Transverse colon (tissue), 4 donors: ENCODE data around the gene UCHL3. TPM values are rescaled to one million over a fixed set of nuclear protein-coding genes. Genes with fewer than 3 reads are reported as not detected.

Source experiments
- DNase-seq: peaks from one replicate; pipeline ENCODE4 v3.0.0-alpha.2; 2019
- H3K27ac ChIP-seq, 4 donors: fragments of 200-600 bp; sonication (generic); 2 replicates each; pipeline ENCODE4 v1.5.1; 2016 to 2018; ENCODE audit warnings: inconsistent platforms in 4 of 4
- H3K27me3 ChIP-seq: fragments of 200-600 bp; sonication (generic); 2 replicates; pipeline ENCODE4 v1.5.1; 2017; ENCODE audit warnings: inconsistent platforms
- H3K36me3 ChIP-seq, 4 donors: fragments of 200-600 bp; sonication (generic); 2 replicates each; pipeline ENCODE4 v1.5.1; 2017 to 2019; ENCODE audit warnings: inconsistent platforms in 4 of 4
- H3K4me1 ChIP-seq, 4 donors: fragments of 200-600 bp; sonication (generic); 2 replicates each; pipeline ENCODE4 v1.5.1; 2017 to 2020; ENCODE audit warnings: inconsistent platforms in 4 of 4
- H3K4me3 ChIP-seq, 4 donors: fragments of 200-600 bp; sonication (generic); 1 replicate in 1 of 4; 2 replicates in 3 of 4; pipeline versions ENCODE4 v1.5.1 to v1.6.1; 2017 to 2019; ENCODE audit warnings: inconsistent platforms in 4 of 4
- H3K9me3 ChIP-seq, 2 donors: fragments of 200-600 bp; sonication (generic); 2 replicates each; pipeline ENCODE4 v1.5.1; 2017 to 2019; ENCODE audit warnings: inconsistent platforms in 2 of 2
- CTCF ChIP-seq, 5 experiments: fragments of 200-600 bp in 3 of 5; fragments of 450-650 bp in 2 of 5; sonication (generic) in 3 of 5; IDR thresholded peaks; 1 replicate in 2 of 5; 2 replicates in 3 of 5; pipeline ENCODE4 v1.5.1; 2016 to 2017; ENCODE audit warnings: antibody characterized with exemption in 5 of 5, inconsistent platforms in 3 of 5, mild to moderate bottlenecking in 2 of 5, moderate library complexity in 1 of 5
- EP300 ChIP-seq: sonication (generic); formaldehyde crosslinking; IDR thresholded peaks from one replicate; pipeline ENCODE4 v1.6.1; 2017; ENCODE audit warnings: antibody characterized with exemption, low read depth
- POLR2A ChIP-seq: fragments of 450-650 bp; IDR thresholded peaks from one replicate; pipeline ENCODE4 v1.6.1; 2016; ENCODE audit warnings: antibody characterized with exemption, mild to moderate bottlenecking, moderate library complexity
- POLR2AphosphoS5 ChIP-seq, 3 donors: sonication (generic); formaldehyde crosslinking; IDR thresholded peaks; one replicate each; pipeline ENCODE4 v1.6.1; 2016; ENCODE audit warnings: antibody characterized with exemption in 3 of 3
- WGBS, 2 donors: methylation state at CpG; one replicate each; pipeline ENCODE4 v1.1.5; 2018; ENCODE audit warnings: low coverage in 1 of 2; 5-methylcytosine and 5-hydroxymethylcytosine counted together
- in situ Hi-C, 4 donors: fragments of 200-750 bp; cut with MboI; loops; one replicate each; pipeline versions ENCODE4 v1.15.0 to v1.15.1; 2017; ENCODE audit warnings: low sequenced_read_pairs in 3 of 4, low pct_ligation_motif_present in 1 of 4, low pct_unique_long_range_greater_than_20kb in 1 of 4
- intact Hi-C: fragments of 100-400 bp; cut with DNase I; formaldehyde crosslinking; loops from one replicate; pipeline ENCODE4 v1.15.1; 2023; ENCODE audit warnings: low total_unique reads
- total RNA-seq, 4 donors: library from RNA; depleted of rRNA; stranded (reverse); fragments of >200 nt; gene quantifications; one replicate each; pipeline ENCODE4 v1.1.0, GENCODE V29; 2016

UCHL3 gene
- total RNA-seq, 4 donors from 2014 or later, result 3.4 to 55.9 (median 19.3) TPM

- intact Hi-C loops, result no loop called here
- Histone ChIP-seq H3K9me3 (no peaks in the 10 kb centered on the region), H3K4me1 (no peaks in the 10 kb centered on the region), H3K27ac (no peak overlapping the region), H3K36me3 (no peaks in the 10 kb centered on the region), H3K4me3 (no peak overlapping the region), H3K27me3 (no peaks in the 10 kb centered on the region)
- 31 to 54% methylated on average over 1 of the region's 1 CpG for WGBS, 2 donors
- in situ Hi-C loops, result no loop called here
- TF ChIP-seq EP300 (no peak), CTCF (IDR thresholded peaks at IDR 0.05) (no peak), POLR2A (no peak), POLR2AphosphoS5 (IDR thresholded peaks at IDR 0.05) (no peak)
- no peak for DNase-seq
These were observed 47.1 kb downstream of the UCHL3 start for GRCh38 chr13:75596657-75597182.

GRCh38 chr13:75600371-75600770 lies 50.8 kb downstream of the UCHL3 start:
- no peaks in the 10 kb centered on the region for H3K36me3 ChIP-seq
- no peak for TF ChIP-seq CTCF (IDR thresholded peaks at IDR 0.05)
- TF ChIP-seq EP300, result no peak
- H3K4me3 ChIP-seq, result no peak overlapping the region
- in situ Hi-C loops (no loop called here), intact Hi-C loops (no loop called here)
- H3K4me1 ChIP-seq, result peaks cover 0 to 5% (median 0%) of the 10 kb centered on the region in 4 donors
- H3K9me3 ChIP-seq, result no peaks in the 10 kb centered on the region
- 55 to 65% methylated on average over 4 of the region's 4 CpGs for WGBS, 2 donors
- no peak overlapping the region for H3K27ac ChIP-seq
- no peak for DNase-seq
- no peaks in the 10 kb centered on the region for H3K27me3 ChIP-seq

- H3K36me3 ChIP-seq, result peaks cover 0 to 5% (median 0%) of the 10 kb centered on the region in 4 donors
- 93 to 98% methylated on average over 1 to 2 of the region's 2 CpGs for WGBS, 2 donors
- peaks cover 0 to 5% (median 0%) of the 10 kb centered on the region in 4 donors for H3K4me1 ChIP-seq
- H3K27me3 ChIP-seq, result no peaks in the 10 kb centered on the region
- H3K9me3 ChIP-seq, result no peaks in the 10 kb centered on the region
- in situ Hi-C loops (no loop called here), intact Hi-C loops (no loop called here)
- H3K27ac ChIP-seq, result no peak overlapping the region
- TF ChIP-seq CTCF (IDR thresholded peaks at IDR 0.05), result no peak
- TF ChIP-seq EP300, result no peak
- TF ChIP-seq POLR2A, result no peak
- TF ChIP-seq POLR2AphosphoS5 (IDR thresholded peaks at IDR 0.05), result no peak
- no peak overlapping the region for H3K4me3 ChIP-seq
- no peak for DNase-seq
These were observed 53.4 kb downstream of the UCHL3 start for GRCh38 chr13:75603038-75603437.

- Histone ChIP-seq H3K4me3 (no peak overlapping the region), H3K27me3 (no peaks in the 10 kb centered on the region), H3K9me3 (no peaks in the 10 kb centered on the region), H3K36me3 (peaks cover 0 to 5% (median 0%) of the 10 kb centered on the region in 4 donors), H3K4me1 (peaks cover 0 to 5% (median 0%) of the 10 kb centered on the region in 4 donors), H3K27ac (no peak overlapping the region)
- in situ Hi-C loops, result no loop called here
- DNase-seq, result no peak
- TF ChIP-seq POLR2AphosphoS5 (IDR thresholded peaks at IDR 0.05) (no peak), CTCF (IDR thresholded peaks at IDR 0.05) (no peak)
- 85 to 94% methylated on average over 2 of the region's 2 CpGs for WGBS, 2 donors
- intact Hi-C loops, result no loop called here
These were observed 57.9 kb downstream of the UCHL3 start for GRCh38 chr13:75607447-75607846.
